ENCODE data around the gene ABCB10.
"Not testable (repeated sequence)": the region's sequence is repeated elsewhere in the genome, so short reads cannot be mapped to it uniquely, and the experiment has no call there.

ABCB10 gene

DNA sequence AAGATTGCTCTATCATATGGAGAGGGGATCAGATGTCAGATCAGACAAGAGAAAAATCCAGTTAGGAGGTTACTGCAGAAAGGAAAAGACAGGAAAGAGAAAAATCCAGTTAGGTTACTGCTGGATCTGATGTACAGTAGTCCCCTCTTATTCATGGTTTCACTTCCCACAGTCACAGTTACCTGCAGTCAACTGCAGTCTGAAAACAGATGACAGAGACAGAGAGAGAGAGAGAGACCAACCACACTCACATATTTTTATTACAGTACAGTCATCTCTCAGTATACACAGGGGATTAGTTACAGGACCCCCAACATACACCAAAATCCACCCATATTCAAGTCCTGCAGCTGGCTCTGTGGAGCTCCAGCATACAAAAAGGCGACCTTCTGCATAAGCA, 79.7 kb downstream of the ABCB10 start:
- peaks cover 15 to 63% (median 49%) of the 10 kb centered on the region in 4 experiments for H3K36me3 ChIP-seq (ENCODE audit: control insufficient read depth in 4 of 4, insufficient read depth in 4 of 4, low read length in 3 of 4)
- 100% methylated on average over 1 of the region's 1 CpG for WGBS (ENCODE audit: insufficient coverage)
- no peak for DNase-seq
- no peak overlapping the region for H3K4me3 ChIP-seq (ENCODE audit: control insufficient read depth in 1 of 7, extremely low read depth in 1 of 7, insufficient read depth in 4 of 7, low read depth in 2 of 7, low read length in 6 of 7)
- no peaks in the 10 kb centered on the region for H3K27me3 ChIP-seq (replicated peaks in 2 of 5; ENCODE audit: control insufficient read depth in 4 of 5, insufficient read depth in 5 of 5, low read length in 4 of 5)
- ChIA-PET CTCF (interaction anchor here (9.1 kb wide), 1 partner anchor 221 kb away, joined by 130 read pairs; no protein-coding TSS in a partner anchor), POLR2A (no interaction called here)
- no peak overlapping the region for H3K27ac ChIP-seq (ENCODE audit: insufficient read depth in 1 of 2, low read depth in 1 of 2, low read length in 2 of 2, poor library complexity in 1 of 2, severe bottlenecking in 2 of 2)
- H3K9me3 ChIP-seq (ENCODE audit: control extremely low read depth in 1 of 5, control insufficient read depth in 4 of 5, insufficient read depth in 2 of 5, low read depth in 1 of 5, low read length in 4 of 5) = no peaks in the 10 kb centered on the region
- peaks cover 0 to 2% (median 0%) of the 10 kb centered on the region in 4 experiments for H3K4me1 ChIP-seq (ENCODE audit: control extremely low read depth in 1 of 4, control insufficient read depth in 4 of 4, insufficient read depth in 4 of 4, low read length in 3 of 4)

DNA sequence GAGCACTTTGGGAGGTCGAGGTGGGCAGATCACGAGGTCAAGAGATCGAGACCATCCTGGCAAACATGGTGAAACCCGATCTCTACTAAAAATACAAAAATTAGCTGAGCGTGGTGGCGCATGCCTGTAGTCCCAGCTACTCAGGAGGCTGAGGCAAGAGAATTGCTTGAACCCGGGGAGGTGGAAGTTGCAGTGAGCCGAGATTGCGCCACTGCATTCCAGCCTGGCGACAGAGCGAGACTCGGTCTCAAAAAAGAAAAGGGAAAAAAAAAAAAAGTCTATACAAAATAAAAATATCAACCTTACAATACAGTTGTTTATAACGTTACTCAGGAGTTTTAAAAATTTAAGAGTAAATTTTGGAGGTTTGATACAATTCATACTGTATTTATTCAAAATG, 82.6 kb downstream of the ABCB10 start:
- CTCF ChIA-PET = interaction anchor here (0.8 to 3.3 kb wide), 3 partner anchors 10 to 218 kb away, joined by 3 to 19 read pairs (median 3); no protein-coding TSS in a partner anchor
- H3K36me3 ChIP-seq (ENCODE audit: control insufficient read depth in 4 of 4, insufficient read depth in 4 of 4, low read length in 3 of 4) = peaks cover 15 to 62% (median 51%) of the 10 kb centered on the region in 4 experiments
- H3K4me1 ChIP-seq (ENCODE audit: control extremely low read depth in 1 of 4, control insufficient read depth in 4 of 4, insufficient read depth in 4 of 4, low read length in 3 of 4); POLR2A ChIA-PET; H3K4me3 ChIP-seq (ENCODE audit: control insufficient read depth in 1 of 7, extremely low read depth in 1 of 7, insufficient read depth in 4 of 7, low read depth in 2 of 7, low read length in 6 of 7); DNase-seq; H3K9me3 ChIP-seq (ENCODE audit: control extremely low read depth in 1 of 5, control insufficient read depth in 4 of 5, insufficient read depth in 2 of 5, low read depth in 1 of 5, low read length in 4 of 5); H3K27me3 ChIP-seq (replicated peaks in 2 of 5; ENCODE audit: control insufficient read depth in 4 of 5, insufficient read depth in 5 of 5, low read length in 4 of 5); H3K27ac ChIP-seq (ENCODE audit: insufficient read depth in 1 of 2, low read depth in 1 of 2, low read length in 2 of 2, poor library complexity in 1 of 2, severe bottlenecking in 2 of 2): not testable (repeated sequence)
- WGBS (ENCODE audit: insufficient coverage) = 98% methylated on average over 8 of the region's 13 CpGs

DNA sequence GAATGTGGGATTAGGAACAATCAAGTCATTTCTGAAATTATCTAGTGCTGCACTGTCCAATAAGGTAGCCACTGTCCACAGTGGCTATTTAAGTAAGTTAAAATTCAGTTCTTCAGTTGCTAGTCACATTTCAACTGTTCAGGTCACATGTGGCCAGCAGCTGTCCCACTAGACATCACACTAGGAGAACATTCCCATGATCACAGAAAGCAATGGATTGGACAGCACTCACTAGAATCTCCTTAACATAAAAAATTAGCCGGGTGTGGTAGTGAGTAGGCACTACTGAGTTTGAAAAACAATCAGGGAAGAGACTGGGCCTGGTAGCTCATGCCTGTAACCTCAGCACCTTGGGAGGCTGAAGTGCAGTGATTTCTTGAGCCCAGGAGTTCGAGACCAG, 84.0 kb downstream of the ABCB10 start:
- Histone ChIP-seq H3K4me1 (ENCODE audit: control extremely low read depth in 1 of 4, control insufficient read depth in 4 of 4, insufficient read depth in 4 of 4, low read length in 3 of 4) (no peaks in the 10 kb centered on the region), H3K4me3 (ENCODE audit: control insufficient read depth in 1 of 7, extremely low read depth in 1 of 7, insufficient read depth in 4 of 7, low read depth in 2 of 7, low read length in 6 of 7) (no peak overlapping the region), H3K9me3 (ENCODE audit: control extremely low read depth in 1 of 5, control insufficient read depth in 4 of 5, insufficient read depth in 2 of 5, low read depth in 1 of 5, low read length in 4 of 5) (no peaks in the 10 kb centered on the region), H3K36me3 (ENCODE audit: control insufficient read depth in 4 of 4, insufficient read depth in 4 of 4, low read length in 3 of 4) (peaks cover 17 to 69% (median 56%) of the 10 kb centered on the region in 4 experiments), H3K27ac (ENCODE audit: insufficient read depth in 1 of 2, low read depth in 1 of 2, low read length in 2 of 2, poor library complexity in 1 of 2, severe bottlenecking in 2 of 2) (no peak overlapping the region), H3K27me3 (replicated peaks in 2 of 5; ENCODE audit: control insufficient read depth in 4 of 5, insufficient read depth in 5 of 5, low read length in 4 of 5) (no peaks in the 10 kb centered on the region)
- DNase-seq = no peak
- POLR2A ChIA-PET = no interaction called here
- CTCF ChIA-PET = no interaction called here
- 100% methylated on average over 1 of the region's 2 CpGs for WGBS (ENCODE audit: insufficient coverage)

DNA sequence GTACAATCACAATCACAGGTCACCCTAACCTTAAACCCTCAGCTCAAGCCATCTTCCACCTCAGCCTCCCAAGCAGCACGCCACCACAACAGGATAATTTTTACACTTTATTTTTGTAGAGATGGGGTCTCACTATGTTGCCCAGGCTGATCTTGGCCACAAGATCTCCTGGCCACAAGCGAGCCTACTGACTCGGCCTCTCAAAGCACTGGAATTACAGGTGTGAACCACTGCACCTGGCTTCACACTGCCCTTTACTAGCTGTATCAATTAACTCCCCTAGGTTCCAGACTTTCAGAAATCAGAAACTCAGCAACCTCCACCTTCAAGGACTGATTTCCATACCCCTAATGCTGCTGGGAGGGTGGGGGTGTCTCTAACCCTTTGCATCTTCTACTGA, 87.3 kb downstream of the ABCB10 start:
- H3K9me3 ChIP-seq (ENCODE audit: control extremely low read depth in 1 of 5, control insufficient read depth in 4 of 5, insufficient read depth in 2 of 5, low read depth in 1 of 5, low read length in 4 of 5) = no peaks in the 10 kb centered on the region
- H3K27me3 ChIP-seq (replicated peaks in 2 of 5; ENCODE audit: control insufficient read depth in 4 of 5, insufficient read depth in 5 of 5, low read length in 4 of 5) = no peaks in the 10 kb centered on the region
- H3K4me1 ChIP-seq (ENCODE audit: control extremely low read depth in 1 of 4, control insufficient read depth in 4 of 4, insufficient read depth in 4 of 4, low read length in 3 of 4) = no peaks in the 10 kb centered on the region
- H3K27ac ChIP-seq (ENCODE audit: insufficient read depth in 1 of 2, low read depth in 1 of 2, low read length in 2 of 2, poor library complexity in 1 of 2, severe bottlenecking in 2 of 2) = no peak overlapping the region
- peaks cover 27 to 85% (median 52%) of the 10 kb centered on the region in 4 experiments for H3K36me3 ChIP-seq (ENCODE audit: control insufficient read depth in 4 of 4, insufficient read depth in 4 of 4, low read length in 3 of 4)
- whole genome bisulfite sequencing (ENCODE audit: insufficient coverage) = 100% methylated on average over 3 of the region's 3 CpGs
- ChIA-PET CTCF (interaction anchor here (0.9 to 3.8 kb wide), 4 partner anchors 11 to 63 kb away, joined by 3 to 23 read pairs (median 4); no protein-coding TSS in a partner anchor), POLR2A (no interaction called here)
- H3K4me3 ChIP-seq (ENCODE audit: control insufficient read depth in 1 of 7, extremely low read depth in 1 of 7, insufficient read depth in 4 of 7, low read depth in 2 of 7, low read length in 6 of 7) = no peak overlapping the region
- no peak for DNase-seq

DNA sequence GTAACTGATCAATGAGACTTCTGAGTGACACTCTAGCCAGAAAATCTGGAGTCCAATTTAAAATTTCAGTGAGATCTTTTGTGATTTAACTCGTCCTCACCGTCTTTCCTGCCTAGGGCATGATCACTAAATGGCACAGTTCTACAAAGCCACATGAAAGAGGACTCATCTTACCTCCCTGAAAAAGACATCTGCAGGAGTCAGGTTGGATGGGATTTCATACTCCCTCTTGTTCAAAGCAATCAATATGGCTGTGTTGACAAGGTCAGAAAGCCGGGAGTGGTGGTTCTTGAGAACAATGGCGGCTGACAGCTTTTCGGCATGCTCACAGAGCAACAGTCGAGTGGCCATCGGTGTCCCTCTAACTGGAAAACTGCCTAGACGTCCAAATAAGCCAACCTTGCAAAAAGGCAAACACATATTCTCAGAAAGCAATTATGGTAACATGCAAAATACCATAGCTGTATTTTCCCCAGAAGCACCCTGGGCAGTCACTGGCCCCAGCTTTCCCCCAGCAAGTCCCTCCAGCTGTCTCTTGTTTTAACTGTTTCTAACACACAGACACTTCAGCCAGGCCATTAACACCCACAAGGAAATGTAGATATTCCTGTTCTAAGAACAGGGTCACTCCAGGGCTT, 88.0 kb downstream of the ABCB10 start:
- 100% methylated on average over 7 of the region's 8 CpGs for WGBS (ENCODE audit: insufficient coverage)
- DNase-seq = no peak
- ChIA-PET POLR2A (no interaction called here), CTCF (interaction anchor here (1.5 to 3.8 kb wide), 2 partner anchors 12 to 19 kb away, joined by 4 to 23 read pairs; no protein-coding TSS in a partner anchor)
- Histone ChIP-seq H3K36me3 (ENCODE audit: control insufficient read depth in 4 of 4, insufficient read depth in 4 of 4, low read length in 3 of 4) (peaks cover 27 to 89% (median 52%) of the 10 kb centered on the region in 4 experiments), H3K27ac (ENCODE audit: insufficient read depth in 1 of 2, low read depth in 1 of 2, low read length in 2 of 2, poor library complexity in 1 of 2, severe bottlenecking in 2 of 2) (no peak overlapping the region), H3K4me3 (ENCODE audit: control insufficient read depth in 1 of 7, extremely low read depth in 1 of 7, insufficient read depth in 4 of 7, low read depth in 2 of 7, low read length in 6 of 7) (no peak overlapping the region), H3K9me3 (ENCODE audit: control extremely low read depth in 1 of 5, control insufficient read depth in 4 of 5, insufficient read depth in 2 of 5, low read depth in 1 of 5, low read length in 4 of 5) (no peaks in the 10 kb centered on the region), H3K27me3 (replicated peaks in 2 of 5; ENCODE audit: control insufficient read depth in 4 of 5, insufficient read depth in 5 of 5, low read length in 4 of 5) (no peaks in the 10 kb centered on the region), H3K4me1 (ENCODE audit: control extremely low read depth in 1 of 4, control insufficient read depth in 4 of 4, insufficient read depth in 4 of 4, low read length in 3 of 4) (no peaks in the 10 kb centered on the region)

DNA sequence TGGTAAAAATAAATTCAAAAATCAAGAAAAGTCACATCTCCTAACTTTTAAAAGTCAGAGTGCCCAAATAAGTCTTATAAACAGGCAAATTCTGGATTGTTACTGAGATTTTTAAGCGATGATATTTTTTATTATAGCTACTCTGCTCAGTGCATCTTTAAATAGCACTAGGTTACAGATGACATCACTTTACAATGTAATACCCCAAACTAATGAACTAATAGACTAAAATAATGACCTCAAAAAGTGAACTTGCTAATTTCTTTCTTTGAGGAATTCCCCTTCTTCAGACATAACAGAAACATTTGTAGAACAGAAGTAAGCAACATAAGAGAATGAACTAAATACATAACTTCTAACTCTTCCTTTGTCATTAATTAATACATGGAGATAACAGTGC, 91.6 kb downstream of the ABCB10 start:
- H3K9me3 ChIP-seq (ENCODE audit: control extremely low read depth in 1 of 5, control insufficient read depth in 4 of 5, insufficient read depth in 2 of 5, low read depth in 1 of 5, low read length in 4 of 5) = no peaks in the 10 kb centered on the region
- H3K27ac ChIP-seq (ENCODE audit: insufficient read depth in 1 of 2, low read depth in 1 of 2, low read length in 2 of 2, poor library complexity in 1 of 2, severe bottlenecking in 2 of 2) = no peak overlapping the region
- no peak overlapping the region for H3K4me3 ChIP-seq (ENCODE audit: control insufficient read depth in 1 of 7, extremely low read depth in 1 of 7, insufficient read depth in 4 of 7, low read depth in 2 of 7, low read length in 6 of 7)
- no peak for DNase-seq
- H3K4me1 ChIP-seq (ENCODE audit: control extremely low read depth in 1 of 4, control insufficient read depth in 4 of 4, insufficient read depth in 4 of 4, low read length in 3 of 4) = no peaks in the 10 kb centered on the region
- WGBS (ENCODE audit: insufficient coverage) = no CpG with 5 or more reads among the region's 1 CpG
- peaks cover 20 to 92% (median 53%) of the 10 kb centered on the region in 4 experiments for H3K36me3 ChIP-seq (ENCODE audit: control insufficient read depth in 4 of 4, insufficient read depth in 4 of 4, low read length in 3 of 4)
- ChIA-PET POLR2A (no interaction called here), CTCF (interaction anchor here (2.6 kb wide), 1 partner anchor 212 kb away, joined by 10 read pairs; no protein-coding TSS in a partner anchor)
- H3K27me3 ChIP-seq (replicated peaks in 2 of 5; ENCODE audit: control insufficient read depth in 4 of 5, insufficient read depth in 5 of 5, low read length in 4 of 5) = no peaks in the 10 kb centered on the region

Measured in common myeloid progenitor, CD34-positive (primary cell).